IMR-90 (cell line): ENCODE measurements around the gene CYB561D2. TPM values are rescaled to one million over a fixed set of nuclear protein-coding genes. Genes with fewer than 3 reads are reported as not detected.

Source experiments
- ATAC-seq: fragments of 200-7000 bp; cut with Tn5 transposase; 2 replicates; pipeline ENCODE4 v1.9.1; 2020; ENCODE audit warnings: low read depth, mild to moderate bottlenecking, moderate library complexity
- BruUV-seq: library from RNA; stranded (reverse); fragments of 400-500 nt; replicated peaks from 2 replicates; lab custom pipeline; 2021; lab: Mats Ljungman, UMichigan
- CTCF ChIA-PET: fragments of 300-600 bp; formaldehyde crosslinking; extraction: SDS; loops from one replicate; lab custom pipeline; 2021; ENCODE audit warnings: antibody characterized with exemption; lab: Yijun Ruan, JAX
- POLR2A ChIA-PET: fragments of 300-600 bp; sonication (Branson Sonifier 250); formaldehyde crosslinking; loops from one replicate; lab custom pipeline; 2022; ENCODE audit warnings: antibody characterized with exemption; ENCODE audit not compliant: unreplicated experiment; lab: Charles Lee
- DNase-seq: peaks from one replicate; pipeline ENCODE4 v3.0.0; 2013
- H2AFZ ChIP-seq: replicated peaks from 2 replicates; pipeline ENCODE3; 2013; ENCODE audit warnings: low read length, mild to moderate bottlenecking; ENCODE audit not compliant: poor library complexity
- H2AK5ac ChIP-seq: 2 replicates; pipeline ENCODE4 v1.6.1; 2013; ENCODE audit warnings: low read depth, low read length, inconsistent platforms
- H2AK9ac ChIP-seq: replicated peaks from 2 replicates; pipeline ENCODE3; 2013; ENCODE audit warnings: mild to moderate bottlenecking, low read depth, low read length, moderate library complexity; ENCODE audit not compliant: poor library complexity
- H2BK120ac ChIP-seq: 2 replicates; pipeline ENCODE4 v1.6.1; 2013; ENCODE audit warnings: low read depth, low read length, inconsistent platforms
- H2BK15ac ChIP-seq: 3 replicates; pipeline ENCODE4 v1.6.1; 2013; ENCODE audit warnings: low read depth, low read length, inconsistent platforms
- H2BK20ac ChIP-seq: 2 replicates; pipeline ENCODE4 v1.6.1; 2013; ENCODE audit warnings: low read depth, mild to moderate bottlenecking, inconsistent platforms, low read length, moderate library complexity
- H2BK5ac ChIP-seq: 2 replicates; pipeline ENCODE4 v1.6.1; 2013; ENCODE audit warnings: mild to moderate bottlenecking, low read depth, low read length, inconsistent platforms; ENCODE audit not compliant: poor library complexity, severe bottlenecking
- H3K14ac ChIP-seq: replicated peaks from 2 replicates; pipeline ENCODE4 v1.6.1; 2013; ENCODE audit warnings: low read depth, low read length, inconsistent platforms
- H3K18ac ChIP-seq: 2 replicates; pipeline ENCODE4 v1.6.1; 2013; ENCODE audit warnings: low read depth, low read length, control low read depth
- H3K23ac ChIP-seq: 2 replicates; pipeline ENCODE4 v1.6.1; 2013; ENCODE audit warnings: low read depth, low read length, inconsistent platforms
- H3K27ac ChIP-seq: 2 replicates; pipeline ENCODE4 v1.5.1; 2013; ENCODE audit warnings: mild to moderate bottlenecking, control low read depth, low read length; ENCODE audit not compliant: insufficient read depth
- H3K27me3 ChIP-seq: 2 replicates; pipeline ENCODE4 v1.6.1; 2013; ENCODE audit warnings: low read length; ENCODE audit not compliant: control insufficient read depth, insufficient read depth
- H3K36me3 ChIP-seq: 2 replicates; pipeline ENCODE4 v1.6.1; 2013; ENCODE audit warnings: low read length, mixed read lengths; ENCODE audit not compliant: control insufficient read depth, insufficient read depth
- H3K4ac ChIP-seq: 2 replicates; pipeline ENCODE4 v1.6.1; 2013; ENCODE audit warnings: low read depth, low read length, inconsistent platforms
- H3K4me1 ChIP-seq: 2 replicates; pipeline ENCODE4 v1.6.1; 2013; ENCODE audit warnings: low read length, mixed read lengths; ENCODE audit not compliant: control insufficient read depth, insufficient read depth
- H3K4me2 ChIP-seq: 2 replicates; pipeline ENCODE4 v1.6.1; 2013; ENCODE audit warnings: low read depth, mild to moderate bottlenecking, control low read depth, low read length, moderate library complexity
- H3K4me3 ChIP-seq: 2 replicates; pipeline ENCODE4 v1.5.1; 2013; ENCODE audit warnings: low read depth, mild to moderate bottlenecking, control low read depth, low read length, moderate library complexity; ENCODE audit not compliant: insufficient read depth
- H3K56ac ChIP-seq: 2 replicates; pipeline ENCODE4 v1.6.1; 2013; ENCODE audit warnings: low read length, inconsistent platforms; ENCODE audit not compliant: insufficient read depth; ENCODE audit errors: extremely low read depth
- H3K79me1 ChIP-seq, 2 experiments: 2 replicates each; pipeline ENCODE4 v1.6.1; 2013; ENCODE audit warnings: low read length in 2 of 2, inconsistent platforms in 1 of 2, low read depth in 1 of 2
- H3K9ac ChIP-seq: 2 replicates; pipeline ENCODE4 v1.6.1; 2013; ENCODE audit warnings: low read depth, low read length, control low read depth
- H3K9me1 ChIP-seq: 2 replicates; pipeline ENCODE4 v1.6.1; 2013; ENCODE audit warnings: low read length, inconsistent platforms; ENCODE audit not compliant: insufficient read depth
- H3K9me3 ChIP-seq: 2 replicates; pipeline ENCODE4 v1.6.1; 2013; ENCODE audit warnings: low read length; ENCODE audit not compliant: control insufficient read depth, insufficient read depth
- H4K20me1 ChIP-seq: 2 replicates; pipeline ENCODE4 v1.6.1; 2013; ENCODE audit warnings: low read length, inconsistent platforms; ENCODE audit not compliant: insufficient read depth
- H4K5ac ChIP-seq: 2 replicates; pipeline ENCODE4 v1.6.1; 2013; ENCODE audit warnings: mild to moderate bottlenecking, low read depth, low read length, control low read depth
- H4K8ac ChIP-seq, 2 experiments: 2 replicates each; pipeline ENCODE4 v1.6.1; 2013; ENCODE audit warnings: low read depth in 2 of 2, low read length in 2 of 2, control low read depth in 1 of 2, inconsistent platforms in 1 of 2
- H4K91ac ChIP-seq: 2 replicates; pipeline ENCODE4 v1.6.1; 2013; ENCODE audit warnings: low read depth, low read length, inconsistent platforms; ENCODE audit not compliant: insufficient read depth
- BHLHE40 ChIP-seq: fragments of 150-350 bp; IDR thresholded peaks from 2 replicates; pipeline ENCODE4 v1.6.1; 2016; ENCODE audit warnings: mild to moderate bottlenecking, low read depth, low read length
- MAFK ChIP-seq: IDR thresholded peaks from 2 replicates; pipeline ENCODE4 v1.6.1; 2012; ENCODE audit warnings: low read depth, low read length, improper control_type of control experiment
- RFX5 ChIP-seq: IDR thresholded peaks from 2 replicates; pipeline ENCODE4 v1.8.0; 2012; ENCODE audit warnings: low read depth, mild to moderate bottlenecking, low read length, moderate library complexity
- SMC3 ChIP-seq: fragments of 150-350 bp; IDR thresholded peaks from 2 replicates; pipeline ENCODE4 v1.6.1; 2016; ENCODE audit warnings: low read depth, mild to moderate bottlenecking, antibody characterized with exemption, low read length, moderate library complexity
- WGBS, 2 experiments: methylation state at CpG; one replicate each; pipeline versions ENCODE4 v1.1.5 to v1.1.7; 2013; ENCODE audit warnings: missing lambda C conversion rate in 2 of 2; ENCODE audit not compliant: insufficient read length in 1 of 2; ENCODE audit errors: extremely low coverage in 2 of 2; 5-methylcytosine and 5-hydroxymethylcytosine counted together
- dilution Hi-C: fragments of 300-500 bp; cut with HindIII; formaldehyde crosslinking; loops from one replicate; pipeline ENCODE4 v1.14.3; 2018; ENCODE audit warnings: low sequenced_read_pairs; ENCODE audit not compliant: unreplicated experiment
- in situ Hi-C: fragments of 300-500 bp; cut with MboI; formaldehyde crosslinking; loops from 3 replicates; pipeline ENCODE4 v1.14.3; 2019; ENCODE audit warnings: low sequenced_read_pairs, inconsistent platforms, mixed read lengths
- intact Hi-C: fragments of 100-400 bp; cut with micrococcal nuclease; formaldehyde crosslinking; loops from 2 replicates; pipeline ENCODE4 v1.10.0; 2022
- polyA plus RNA-seq, 3 experiments: library from polyadenylated mRNA; depleted of rRNA; stranded (reverse); fragments of >200 nt; gene quantifications; 2 replicates each; pipeline ENCODE4 v1.2.3, GENCODE V29; 2012; ENCODE audit warnings: low replicate concordance in 1 of 3
- total RNA-seq: library from RNA; depleted of rRNA; stranded (reverse); fragments of >200 nt; gene quantifications from 2 replicates; pipeline ENCODE4 v1.2.3, GENCODE V29; 2012

Gene CYB561D2
- total and polyA plus RNA-seq, 2 of the 4 experiments (the other 2 are of a cell fraction), result 29.2 to 31.7 TPM

- ChIA-PET POLR2A (interaction anchor here (0.5 kb wide), 1 partner anchor 10 kb away, joined by 4 read pairs; no protein-coding TSS in a partner anchor), CTCF (no interaction called here)
- Histone ChIP-seq H2AK9ac (no peak overlapping the region), H3K4ac (no peak overlapping the region), H4K91ac (no peak overlapping the region), H2AFZ (no peak overlapping the region), H3K18ac (no peak overlapping the region), H3K9me1 (peaks cover 20% of the 10 kb centered on the region), H2BK120ac (no peak overlapping the region), H2BK15ac (no peak overlapping the region), H3K9ac (no peak overlapping the region), H3K23ac (no peak overlapping the region), H2AK5ac (no peak overlapping the region), H3K14ac (no peak overlapping the region), H3K56ac (no peak overlapping the region), H3K79me1 (peaks cover 16 to 75% of the 10 kb centered on the region in 2 experiments), H3K9me3 (no peaks in the 10 kb centered on the region), H2BK20ac (no peak overlapping the region), H3K27me3 (no peaks in the 10 kb centered on the region), H4K8ac (no peak overlapping the region), H4K5ac (no peak overlapping the region), H3K4me1 (peaks cover 32% of the 10 kb centered on the region), H3K27ac (no peak overlapping the region), H3K4me2 (no peak overlapping the region), H3K36me3 (peaks cover 44% of the 10 kb centered on the region), H2BK5ac (no peak overlapping the region), H4K20me1 (peaks cover 53% of the 10 kb centered on the region), H3K4me3 (no peak overlapping the region)
- in situ Hi-C loops (no loop called here), dilution Hi-C loops (no loop called here), intact Hi-C loops (no loop called here)
- BruUV-seq, result no TSS peak
- WGBS, 2 experiments, result 88% methylated on average over 1 of the region's 7 CpGs; no CpG with 5 or more reads in 1 of the 2 experiments
- no peak for TF ChIP-seq BHLHE40
- TF ChIP-seq MAFK, result no peak
- TF ChIP-seq RFX5, result no peak
- TF ChIP-seq SMC3, result no peak
- no peak for DNase-seq
- no peak for ATAC-seq
Observed at GRCh38 chr3:50354850-50355249, 4.2 kb downstream of the CYB561D2 start.
